ENCODE measurements around the gene CECR2.
"Not testable (repeated sequence)": the region's sequence is repeated elsewhere in the genome, so short reads cannot be mapped to it uniquely, and the experiment has no call there.

Gene CECR2

DNA sequence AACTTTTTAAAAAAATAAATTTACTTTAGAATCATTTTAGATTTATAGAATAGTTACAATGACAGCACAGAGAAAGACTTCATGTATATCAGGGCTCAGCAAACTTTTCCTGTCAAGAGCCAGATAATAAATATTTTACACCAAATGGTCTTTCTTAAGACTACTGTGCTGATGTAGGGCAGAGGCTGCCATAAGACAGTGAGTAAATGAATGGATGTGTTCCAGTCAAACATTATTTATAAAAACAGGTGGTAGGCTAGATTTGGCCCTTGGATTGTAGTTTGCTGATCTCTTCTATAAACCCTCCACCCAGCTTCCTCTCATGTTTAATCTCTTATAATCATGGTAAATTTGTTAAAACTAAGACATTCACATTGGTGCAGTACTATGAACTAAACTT lies 33.0 kb downstream of the CECR2 start:
- no peak for DNase-seq (ENCODE audit: low spot score)

DNA sequence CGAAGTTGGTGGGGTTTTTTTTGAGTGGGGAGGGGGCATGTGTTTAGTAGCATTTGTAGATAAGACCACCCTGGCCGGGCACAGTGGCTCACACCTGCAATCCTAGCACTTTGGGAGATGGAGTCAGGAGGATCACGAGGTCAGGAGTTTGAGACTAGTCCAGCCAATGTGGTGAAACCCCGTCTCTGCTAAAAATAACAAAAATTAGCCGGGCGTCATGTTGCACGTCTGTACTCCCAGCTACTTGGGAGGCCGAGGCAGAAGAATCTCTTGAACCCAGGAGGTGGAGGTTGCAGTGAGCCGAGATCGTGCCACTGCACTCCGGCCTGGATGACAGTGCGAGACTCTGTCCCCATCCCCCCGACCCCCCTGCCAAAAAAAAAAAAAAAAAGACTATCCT lies 34.6 kb downstream of the CECR2 start:
- no peak for DNase-seq (ENCODE audit: low spot score)

DNA sequence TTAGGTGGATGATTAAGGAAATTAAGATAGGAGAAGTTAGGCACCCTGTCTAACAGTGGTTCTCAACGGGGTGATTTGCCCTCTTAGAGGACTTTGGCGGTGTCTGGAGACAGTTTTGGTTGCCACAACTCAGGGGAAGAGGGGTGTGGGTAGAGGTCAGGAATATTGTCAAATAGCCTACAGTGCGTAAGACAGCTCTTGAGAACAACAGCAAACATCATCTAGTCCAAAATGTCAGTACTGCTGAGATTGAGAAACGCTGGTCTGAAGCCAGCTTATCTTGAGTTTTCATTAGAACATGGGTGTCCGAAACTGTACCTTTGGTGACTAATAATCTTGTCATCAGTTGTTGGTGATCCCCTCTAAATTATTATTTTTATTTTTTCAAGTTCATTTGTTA lies 38.4 kb downstream of the CECR2 start:
- DNase-seq (ENCODE audit: low spot score): no peak

- no peak for DNase-seq (ENCODE audit: low spot score)
Observed at GRCh38 chr22:17410576-17410975, 41.3 kb downstream of the CECR2 start.

- peak; percentile 47 for DNase-seq (ENCODE audit: low spot score)
Observed at GRCh38 chr22:17411213-17411612, 42.0 kb downstream of the CECR2 start.

DNA sequence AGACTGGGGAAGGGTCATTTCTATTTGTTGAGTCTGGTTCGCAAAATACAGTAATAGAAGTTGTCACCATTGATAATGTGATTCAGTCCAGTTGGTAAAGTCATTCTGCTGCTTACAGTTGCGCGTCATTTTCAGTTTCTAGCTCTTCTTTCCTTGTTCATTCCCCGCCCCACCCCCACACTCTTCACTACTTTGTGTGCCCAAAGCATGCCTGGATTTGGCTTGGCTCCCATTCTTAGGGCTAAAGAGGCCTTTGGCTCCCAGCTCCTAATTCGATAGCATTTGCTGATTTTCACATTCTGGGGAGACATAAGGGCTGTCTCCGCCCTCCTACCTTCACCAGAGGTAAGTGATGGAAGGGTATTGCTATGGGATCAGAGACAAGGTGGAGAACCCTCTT lies 43.0 kb downstream of the CECR2 start:
- no peak for DNase-seq (ENCODE audit: low spot score)

GRCh38 chr22:17418890-17419324 lies 49.6 kb downstream of the CECR2 start:
- DNase-seq (ENCODE audit: low spot score): no peak

- DNase-seq (ENCODE audit: low spot score): no peak
Observed at GRCh38 chr22:17419348-17419747, 50.1 kb downstream of the CECR2 start.

GRCh38 chr22:17422736-17423343 lies 53.6 kb downstream of the CECR2 start:
- no peak for DNase-seq (ENCODE audit: low spot score)

DNA sequence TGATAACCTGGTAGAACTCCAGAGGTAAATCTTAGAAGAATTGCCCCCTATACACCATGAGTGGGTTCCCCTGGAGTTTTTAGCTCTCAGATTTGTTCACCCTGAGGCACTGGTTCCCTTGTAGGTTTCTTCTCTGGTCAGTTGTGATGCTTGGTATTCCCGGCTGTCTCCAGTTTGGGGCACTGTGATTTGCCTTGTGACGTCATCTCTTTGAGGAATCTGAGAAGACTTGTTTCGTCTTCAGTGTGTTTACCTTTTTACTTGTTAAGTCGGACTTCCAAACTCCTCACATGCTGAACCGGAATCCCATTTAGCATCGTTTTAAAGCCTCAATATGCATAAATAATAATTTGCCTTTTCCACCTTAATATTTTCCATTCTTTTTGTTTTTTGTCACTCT lies 54.4 kb downstream of the CECR2 start:
- no peak for DNase-seq (ENCODE audit: low spot score)

DNA sequence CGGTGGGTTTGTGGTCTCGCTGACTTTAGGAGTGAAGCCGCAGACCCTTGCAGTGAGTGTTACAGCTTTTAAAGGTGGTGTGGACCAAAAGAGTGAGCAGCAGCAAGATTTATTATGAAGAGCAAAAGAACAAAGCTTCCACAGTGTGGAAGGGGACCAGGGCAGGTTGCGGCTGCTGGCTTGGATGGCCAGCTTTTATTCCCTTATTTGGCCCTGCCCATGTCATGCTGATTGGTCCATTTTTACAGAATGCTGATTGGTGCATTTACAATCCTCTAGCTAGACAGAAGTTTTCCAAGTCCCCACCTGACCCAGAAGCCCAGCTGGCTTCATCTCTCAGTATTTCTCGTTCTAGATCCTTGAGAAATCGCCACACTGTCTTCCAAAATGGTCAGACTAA lies 58.3 kb downstream of the CECR2 start:
- DNase-seq (ENCODE audit: low spot score): not testable (repeated sequence)

- DNase-seq (ENCODE audit: low spot score): no peak
Observed at GRCh38 chr22:17429516-17429915, 60.3 kb downstream of the CECR2 start.

GRCh38 chr22:17430412-17430811 lies 61.2 kb downstream of the CECR2 start:
- no peak for DNase-seq (ENCODE audit: low spot score)

DNA sequence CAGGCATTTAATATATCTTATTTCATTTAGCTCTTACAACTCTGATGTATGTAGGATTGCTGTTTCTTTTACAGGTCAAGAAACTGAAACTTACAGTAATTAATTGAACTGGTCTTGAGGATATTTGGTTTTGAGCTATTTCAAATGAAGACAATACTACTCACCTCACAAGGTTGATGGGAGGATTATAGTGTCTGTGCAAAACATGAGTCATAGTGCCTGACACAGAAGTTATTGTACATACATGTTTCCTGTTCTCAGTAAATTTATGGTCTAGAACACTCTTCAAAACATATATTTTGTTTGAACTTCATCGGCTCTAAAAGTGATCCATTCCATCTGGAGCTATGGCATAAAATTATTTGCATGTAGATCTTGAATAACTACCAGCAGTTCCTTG lies 61.9 kb downstream of the CECR2 start:
- no peak for DNase-seq (ENCODE audit: low spot score)

GRCh38 chr22:17434856-17435255 lies 65.6 kb downstream of the CECR2 start:
- no peak for DNase-seq (ENCODE audit: low spot score)

DNA sequence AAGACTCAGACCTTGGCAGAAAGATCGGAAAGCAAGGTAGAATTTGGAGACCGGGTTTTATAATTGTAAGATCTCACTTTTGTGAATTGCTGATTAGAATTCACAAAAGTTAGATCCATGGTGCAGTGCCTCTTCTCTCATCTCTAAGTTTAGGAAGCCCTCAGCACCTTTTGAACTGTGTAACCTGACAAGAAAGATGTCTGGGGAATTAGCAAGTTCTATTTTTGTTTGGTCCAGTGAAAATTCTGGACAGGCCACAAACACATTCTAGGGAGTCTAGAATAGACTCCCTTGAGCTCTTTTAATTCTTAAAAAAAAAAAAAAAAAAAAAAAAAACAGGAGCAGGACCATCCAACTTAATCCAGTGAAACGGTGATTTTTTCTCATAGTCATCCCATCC lies 66.1 kb downstream of the CECR2 start:
- DNase-seq (ENCODE audit: low spot score): no peak

DNA sequence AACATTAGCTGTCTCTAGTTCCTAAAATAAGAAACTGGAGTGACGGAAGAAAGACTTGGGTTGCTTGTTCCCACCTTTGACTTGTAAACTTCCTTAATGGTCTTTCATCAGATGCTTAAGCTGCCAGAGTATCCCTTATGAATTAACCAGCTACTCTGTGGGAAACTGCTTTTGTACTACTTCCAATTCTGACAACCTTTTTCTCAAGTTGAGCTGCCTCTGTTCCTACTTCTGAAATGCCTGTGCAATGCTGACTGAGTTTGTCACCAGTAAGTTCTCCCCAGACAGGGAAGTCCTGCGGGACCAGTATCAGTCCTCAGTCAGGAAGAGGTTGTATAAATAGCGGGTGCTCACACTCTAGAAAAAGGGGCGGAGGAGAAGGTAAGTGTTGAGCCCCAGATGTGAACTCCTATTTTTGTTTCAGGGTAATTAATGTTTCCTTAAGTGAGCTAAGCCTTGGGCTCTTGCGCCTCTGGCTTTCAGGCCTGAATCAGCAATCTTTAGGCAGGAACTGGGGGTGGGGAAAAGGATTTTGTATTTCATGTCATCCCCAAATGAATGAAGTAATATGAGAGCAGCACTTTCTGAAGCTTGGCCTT lies 67.2 kb downstream of the CECR2 start:
- DNase-seq (ENCODE audit: low spot score): peak; percentile 40

GRCh38 chr22:17436981-17437412 lies 67.7 kb downstream of the CECR2 start:
- DNase-seq (ENCODE audit: low spot score): peak; percentile 92

GRCh38 chr22:17438026-17438425 lies 68.8 kb downstream of the CECR2 start:
- DNase-seq (ENCODE audit: low spot score): no peak

DNA sequence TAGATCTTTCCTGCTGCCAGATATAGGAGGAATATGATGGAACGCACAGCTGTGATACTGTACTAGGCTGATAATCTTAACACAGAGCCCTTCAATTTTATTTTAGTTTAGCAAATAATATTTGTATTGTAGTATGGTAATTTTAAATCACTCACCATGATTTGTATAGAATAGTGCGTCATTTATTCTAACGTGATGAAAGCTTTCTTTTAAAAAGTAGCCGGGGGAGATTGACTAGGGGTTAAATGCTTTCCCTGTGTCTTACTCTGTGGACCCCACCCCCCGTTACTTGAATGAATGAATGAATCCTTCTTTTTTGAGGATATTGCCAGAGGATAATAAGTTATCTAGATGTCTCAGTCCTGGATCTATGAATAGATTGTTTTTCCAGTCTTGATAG lies 72.1 kb downstream of the CECR2 start:
- no peak for DNase-seq (ENCODE audit: low spot score)

DNA sequence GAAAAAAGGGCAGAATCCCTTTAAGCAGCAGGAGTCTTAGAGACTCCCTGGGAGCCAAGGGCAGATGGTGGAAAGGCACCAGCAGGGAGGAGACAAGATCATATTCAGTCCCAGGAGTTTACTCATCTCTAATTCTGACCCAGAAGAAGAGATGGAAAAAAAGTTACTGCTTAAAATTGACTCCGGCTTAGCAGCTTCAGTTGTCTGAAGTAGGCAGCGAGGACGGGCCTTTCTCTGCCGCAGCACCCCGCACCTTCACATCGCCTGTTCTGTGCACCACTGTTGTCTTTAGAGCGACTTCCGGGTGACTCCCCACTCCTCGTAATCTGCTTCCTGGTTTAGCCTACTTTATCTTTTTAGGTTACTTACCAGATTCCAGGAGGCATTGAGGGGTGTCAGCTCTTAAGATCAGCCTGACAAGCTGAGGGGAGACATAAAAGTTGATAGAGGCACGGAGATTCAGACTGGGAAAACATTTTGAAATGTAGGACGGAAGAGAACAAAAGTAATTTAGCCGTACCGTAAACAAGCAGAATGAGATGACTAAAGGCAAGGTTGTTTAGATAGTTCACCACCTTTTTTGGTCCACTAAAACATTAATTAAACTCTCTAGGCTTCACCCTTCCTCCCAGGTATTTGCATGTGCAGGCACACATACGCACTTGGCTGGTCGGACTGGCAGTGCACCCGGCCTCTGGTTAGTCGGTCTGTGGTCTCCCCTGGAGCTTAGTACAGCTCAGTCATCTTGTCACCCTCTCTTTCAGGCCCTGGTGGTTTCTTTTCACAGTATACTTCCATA lies 74.3 kb downstream of the CECR2 start:
- DNase-seq (ENCODE audit: low spot score): no peak

GRCh38 chr22:17444204-17444504 lies 74.9 kb downstream of the CECR2 start:
- DNase-seq (ENCODE audit: low spot score): no peak

GRCh38 chr22:17446698-17447097 lies 77.4 kb downstream of the CECR2 start:
- no peak for DNase-seq (ENCODE audit: low spot score)

DNA sequence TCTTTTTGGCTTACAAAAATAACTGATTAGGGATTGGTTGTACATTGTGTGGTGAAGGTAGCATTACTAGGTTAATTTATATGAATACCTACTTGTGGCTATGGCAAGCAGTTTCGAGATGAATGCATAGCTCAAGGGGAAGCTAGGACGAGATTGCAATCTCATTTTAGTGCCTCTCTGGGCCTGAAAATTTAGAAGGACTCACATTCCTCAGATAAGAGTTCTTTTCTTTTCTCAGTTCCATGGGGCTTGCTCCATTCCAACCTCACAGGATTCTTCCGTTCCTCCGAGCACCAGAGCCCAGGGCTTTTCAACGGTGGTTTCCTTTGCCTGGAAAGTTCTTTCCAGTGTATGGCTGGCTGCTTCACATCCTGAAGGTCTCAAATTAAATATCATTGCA lies 82.1 kb downstream of the CECR2 start:
- no peak for DNase-seq (ENCODE audit: low spot score)
